ENCODE data around the gene ARHGAP15. TPM values are rescaled to one million over a fixed set of nuclear protein-coding genes. Genes with fewer than 3 reads are reported as not detected.

The ARHGAP15 gene
- total and polyA plus RNA-seq, 2 experiments from 2014 or later: 0.26 TPM; not detected in 1

DNA sequence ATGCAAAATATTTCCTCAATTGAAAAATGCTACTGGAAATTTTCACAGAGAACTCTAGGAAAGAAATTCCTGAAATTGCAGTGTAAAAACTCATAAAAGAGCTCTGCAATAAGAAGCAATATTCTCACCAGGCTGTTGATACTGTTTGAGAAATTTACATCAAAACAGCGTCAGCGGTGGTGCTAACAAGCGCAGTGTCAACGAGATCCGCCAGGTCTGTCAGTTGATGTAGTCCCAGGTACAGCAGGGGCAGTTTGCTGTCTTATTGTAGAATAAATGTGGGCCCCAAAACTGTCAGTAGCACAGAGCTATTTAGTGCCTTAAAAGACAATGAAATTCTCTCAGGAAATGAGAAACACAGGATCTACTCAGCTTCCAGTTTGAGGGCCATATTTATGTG lies 611.2 kb downstream of the ARHGAP15 start:
- Mint-ChIP-seq H3K9me3 (no peaks in the 10 kb centered on the region), H3K27me3 (ENCODE audit: insufficient read depth, low read depth, poor library complexity) (peaks cover 2% of the 10 kb centered on the region), H3K4me3 (no peak overlapping the region), H3K27ac (no peak overlapping the region), H3K36me3 (ENCODE audit: low read depth) (no peaks in the 10 kb centered on the region), H3K4me1 (peaks cover 19% of the 10 kb centered on the region)
- DNase-seq (ENCODE audit: low spot score): no peak
- no peaks in the 10 kb centered on the region for H3K79me2 ChIP-seq (replicated peaks; ENCODE audit: insufficient read depth)
- no peak for ATAC-seq
- no peak overlapping the region for H3K4me3 ChIP-seq
- no peaks in the 10 kb centered on the region for H3K36me3 ChIP-seq (ENCODE audit: insufficient read depth)
- H3K27me3 ChIP-seq (ENCODE audit: insufficient read depth): no peaks in the 10 kb centered on the region
- H3K4me1 ChIP-seq (ENCODE audit: insufficient read depth): peaks cover 16% of the 10 kb centered on the region
- no peaks in the 10 kb centered on the region for H4K20me1 ChIP-seq (replicated peaks; ENCODE audit: insufficient read depth)
- H3K9me2 ChIP-seq (ENCODE audit: insufficient read depth): no peaks in the 10 kb centered on the region
- no peak for TF ChIP-seq CREB1 (CRISPR knock-in tag; IDR thresholded peaks at IDR 0.05; ENCODE audit: low read depth)
- no peaks in the 10 kb centered on the region for H3F3A ChIP-seq (replicated peaks; ENCODE audit: low read depth)
- no peak overlapping the region for H3K4me2 ChIP-seq
- H2AFZ ChIP-seq: no peak overlapping the region
- no peak overlapping the region for H3K27ac ChIP-seq (ENCODE audit: low read depth)

DNA sequence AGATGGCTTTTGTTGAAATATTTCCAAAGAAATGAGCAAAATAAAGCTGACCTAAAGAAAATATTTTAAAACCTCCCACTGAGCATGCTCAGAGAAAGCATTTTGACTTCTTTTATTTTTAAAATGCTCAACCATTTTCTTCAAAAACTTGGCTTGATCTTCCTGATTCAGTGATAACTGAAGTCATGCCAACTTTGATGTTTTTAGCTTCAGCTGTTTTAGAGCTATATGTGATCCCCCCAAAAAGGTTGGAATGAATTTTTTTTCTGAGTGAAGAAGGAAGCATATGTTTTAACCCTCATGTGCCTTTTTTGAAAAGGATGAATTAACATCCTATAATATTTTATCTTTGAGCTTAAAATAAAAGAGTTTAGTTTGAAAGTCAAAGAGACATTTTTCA lies 612.0 kb downstream of the ARHGAP15 start:
- peaks cover 1% of the 10 kb centered on the region for H3K27me3 Mint-ChIP-seq (ENCODE audit: insufficient read depth, low read depth, poor library complexity)
- Histone ChIP-seq H3K36me3 (ENCODE audit: insufficient read depth) (no peaks in the 10 kb centered on the region), H4K20me1 (replicated peaks; ENCODE audit: insufficient read depth) (no peaks in the 10 kb centered on the region), H2AFZ (no peak overlapping the region), H3K4me2 (no peak overlapping the region), H3K4me3 (no peak overlapping the region), H3K4me1 (ENCODE audit: insufficient read depth) (peaks cover 16% of the 10 kb centered on the region), H3K79me2 (replicated peaks; ENCODE audit: insufficient read depth) (no peaks in the 10 kb centered on the region), H3F3A (replicated peaks; ENCODE audit: low read depth) (no peaks in the 10 kb centered on the region), H3K9me2 (ENCODE audit: insufficient read depth) (no peaks in the 10 kb centered on the region), H3K27ac (ENCODE audit: low read depth) (no peak overlapping the region), H3K27me3 (ENCODE audit: insufficient read depth) (no peaks in the 10 kb centered on the region)
- peaks cover 19% of the 10 kb centered on the region for H3K4me1 Mint-ChIP-seq
- DNase-seq (ENCODE audit: low spot score): no peak
- no peaks in the 10 kb centered on the region for H3K9me3 Mint-ChIP-seq
- no peak overlapping the region for H3K4me3 Mint-ChIP-seq
- no peaks in the 10 kb centered on the region for H3K36me3 Mint-ChIP-seq (ENCODE audit: low read depth)
- ATAC-seq: no peak
- H3K27ac Mint-ChIP-seq: no peak overlapping the region; the same call in 1 of the 2 replicates
- no peak for TF ChIP-seq JUNB (IDR thresholded peaks at IDR 0.05; ENCODE audit: unreplicated experiment)
- TF ChIP-seq, protein P1, sequence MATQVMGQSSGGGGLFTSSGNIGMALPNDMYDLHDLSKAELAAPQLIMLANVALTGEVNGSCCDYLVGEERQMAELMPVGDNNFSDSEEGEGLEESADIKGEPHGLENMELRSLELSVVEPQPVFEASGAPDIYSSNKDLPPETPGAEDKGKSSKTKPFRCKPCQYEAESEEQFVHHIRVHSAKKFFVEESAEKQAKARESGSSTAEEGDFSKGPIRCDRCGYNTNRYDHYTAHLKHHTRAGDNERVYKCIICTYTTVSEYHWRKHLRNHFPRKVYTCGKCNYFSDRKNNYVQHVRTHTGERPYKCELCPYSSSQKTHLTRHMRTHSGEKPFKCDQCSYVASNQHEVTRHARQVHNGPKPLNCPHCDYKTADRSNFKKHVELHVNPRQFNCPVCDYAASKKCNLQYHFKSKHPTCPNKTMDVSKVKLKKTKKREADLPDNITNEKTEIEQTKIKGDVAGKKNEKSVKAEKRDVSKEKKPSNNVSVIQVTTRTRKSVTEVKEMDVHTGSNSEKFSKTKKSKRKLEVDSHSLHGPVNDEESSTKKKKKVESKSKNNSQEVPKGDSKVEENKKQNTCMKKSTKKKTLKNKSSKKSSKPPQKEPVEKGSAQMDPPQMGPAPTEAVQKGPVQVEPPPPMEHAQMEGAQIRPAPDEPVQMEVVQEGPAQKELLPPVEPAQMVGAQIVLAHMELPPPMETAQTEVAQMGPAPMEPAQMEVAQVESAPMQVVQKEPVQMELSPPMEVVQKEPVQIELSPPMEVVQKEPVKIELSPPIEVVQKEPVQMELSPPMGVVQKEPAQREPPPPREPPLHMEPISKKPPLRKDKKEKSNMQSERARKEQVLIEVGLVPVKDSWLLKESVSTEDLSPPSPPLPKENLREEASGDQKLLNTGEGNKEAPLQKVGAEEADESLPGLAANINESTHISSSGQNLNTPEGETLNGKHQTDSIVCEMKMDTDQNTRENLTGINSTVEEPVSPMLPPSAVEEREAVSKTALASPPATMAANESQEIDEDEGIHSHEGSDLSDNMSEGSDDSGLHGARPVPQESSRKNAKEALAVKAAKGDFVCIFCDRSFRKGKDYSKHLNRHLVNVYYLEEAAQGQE (IDR thresholded peaks at IDR 0.05; ENCODE audit: unreplicated experiment): no peak
- no peak for TF ChIP-seq EZH2 (IDR thresholded peaks at IDR 0.05; ENCODE audit: low read depth, unreplicated experiment)
- TF ChIP-seq NANOG (IDR thresholded peaks at IDR 0.05; ENCODE audit: borderline replicate concordance): no peak
- TF ChIP-seq EZH2phosphoT487 (IDR thresholded peaks at IDR 0.05; ENCODE audit: unreplicated experiment): no peak
- TF ChIP-seq CREB1 (CRISPR knock-in tag; IDR thresholded peaks at IDR 0.05; ENCODE audit: low read depth): no peak
- no peak for TF ChIP-seq ZNF114 (CRISPR knock-in tag; IDR thresholded peaks at IDR 0.05)
- TF ChIP-seq, protein P2, sequence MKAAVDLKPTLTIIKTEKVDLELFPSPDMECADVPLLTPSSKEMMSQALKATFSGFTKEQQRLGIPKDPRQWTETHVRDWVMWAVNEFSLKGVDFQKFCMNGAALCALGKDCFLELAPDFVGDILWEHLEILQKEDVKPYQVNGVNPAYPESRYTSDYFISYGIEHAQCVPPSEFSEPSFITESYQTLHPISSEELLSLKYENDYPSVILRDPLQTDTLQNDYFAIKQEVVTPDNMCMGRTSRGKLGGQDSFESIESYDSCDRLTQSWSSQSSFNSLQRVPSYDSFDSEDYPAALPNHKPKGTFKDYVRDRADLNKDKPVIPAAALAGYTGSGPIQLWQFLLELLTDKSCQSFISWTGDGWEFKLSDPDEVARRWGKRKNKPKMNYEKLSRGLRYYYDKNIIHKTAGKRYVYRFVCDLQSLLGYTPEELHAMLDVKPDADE (IDR thresholded peaks at IDR 0.05): no peak
- TF ChIP-seq, protein P3, sequence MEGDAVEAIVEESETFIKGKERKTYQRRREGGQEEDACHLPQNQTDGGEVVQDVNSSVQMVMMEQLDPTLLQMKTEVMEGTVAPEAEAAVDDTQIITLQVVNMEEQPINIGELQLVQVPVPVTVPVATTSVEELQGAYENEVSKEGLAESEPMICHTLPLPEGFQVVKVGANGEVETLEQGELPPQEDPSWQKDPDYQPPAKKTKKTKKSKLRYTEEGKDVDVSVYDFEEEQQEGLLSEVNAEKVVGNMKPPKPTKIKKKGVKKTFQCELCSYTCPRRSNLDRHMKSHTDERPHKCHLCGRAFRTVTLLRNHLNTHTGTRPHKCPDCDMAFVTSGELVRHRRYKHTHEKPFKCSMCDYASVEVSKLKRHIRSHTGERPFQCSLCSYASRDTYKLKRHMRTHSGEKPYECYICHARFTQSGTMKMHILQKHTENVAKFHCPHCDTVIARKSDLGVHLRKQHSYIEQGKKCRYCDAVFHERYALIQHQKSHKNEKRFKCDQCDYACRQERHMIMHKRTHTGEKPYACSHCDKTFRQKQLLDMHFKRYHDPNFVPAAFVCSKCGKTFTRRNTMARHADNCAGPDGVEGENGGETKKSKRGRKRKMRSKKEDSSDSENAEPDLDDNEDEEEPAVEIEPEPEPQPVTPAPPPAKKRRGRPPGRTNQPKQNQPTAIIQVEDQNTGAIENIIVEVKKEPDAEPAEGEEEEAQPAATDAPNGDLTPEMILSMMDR (conservative IDR thresholded peaks at IDR 0.05; ENCODE audit: low read depth in 2 of 2): no peak
- TF ChIP-seq, protein P4, sequence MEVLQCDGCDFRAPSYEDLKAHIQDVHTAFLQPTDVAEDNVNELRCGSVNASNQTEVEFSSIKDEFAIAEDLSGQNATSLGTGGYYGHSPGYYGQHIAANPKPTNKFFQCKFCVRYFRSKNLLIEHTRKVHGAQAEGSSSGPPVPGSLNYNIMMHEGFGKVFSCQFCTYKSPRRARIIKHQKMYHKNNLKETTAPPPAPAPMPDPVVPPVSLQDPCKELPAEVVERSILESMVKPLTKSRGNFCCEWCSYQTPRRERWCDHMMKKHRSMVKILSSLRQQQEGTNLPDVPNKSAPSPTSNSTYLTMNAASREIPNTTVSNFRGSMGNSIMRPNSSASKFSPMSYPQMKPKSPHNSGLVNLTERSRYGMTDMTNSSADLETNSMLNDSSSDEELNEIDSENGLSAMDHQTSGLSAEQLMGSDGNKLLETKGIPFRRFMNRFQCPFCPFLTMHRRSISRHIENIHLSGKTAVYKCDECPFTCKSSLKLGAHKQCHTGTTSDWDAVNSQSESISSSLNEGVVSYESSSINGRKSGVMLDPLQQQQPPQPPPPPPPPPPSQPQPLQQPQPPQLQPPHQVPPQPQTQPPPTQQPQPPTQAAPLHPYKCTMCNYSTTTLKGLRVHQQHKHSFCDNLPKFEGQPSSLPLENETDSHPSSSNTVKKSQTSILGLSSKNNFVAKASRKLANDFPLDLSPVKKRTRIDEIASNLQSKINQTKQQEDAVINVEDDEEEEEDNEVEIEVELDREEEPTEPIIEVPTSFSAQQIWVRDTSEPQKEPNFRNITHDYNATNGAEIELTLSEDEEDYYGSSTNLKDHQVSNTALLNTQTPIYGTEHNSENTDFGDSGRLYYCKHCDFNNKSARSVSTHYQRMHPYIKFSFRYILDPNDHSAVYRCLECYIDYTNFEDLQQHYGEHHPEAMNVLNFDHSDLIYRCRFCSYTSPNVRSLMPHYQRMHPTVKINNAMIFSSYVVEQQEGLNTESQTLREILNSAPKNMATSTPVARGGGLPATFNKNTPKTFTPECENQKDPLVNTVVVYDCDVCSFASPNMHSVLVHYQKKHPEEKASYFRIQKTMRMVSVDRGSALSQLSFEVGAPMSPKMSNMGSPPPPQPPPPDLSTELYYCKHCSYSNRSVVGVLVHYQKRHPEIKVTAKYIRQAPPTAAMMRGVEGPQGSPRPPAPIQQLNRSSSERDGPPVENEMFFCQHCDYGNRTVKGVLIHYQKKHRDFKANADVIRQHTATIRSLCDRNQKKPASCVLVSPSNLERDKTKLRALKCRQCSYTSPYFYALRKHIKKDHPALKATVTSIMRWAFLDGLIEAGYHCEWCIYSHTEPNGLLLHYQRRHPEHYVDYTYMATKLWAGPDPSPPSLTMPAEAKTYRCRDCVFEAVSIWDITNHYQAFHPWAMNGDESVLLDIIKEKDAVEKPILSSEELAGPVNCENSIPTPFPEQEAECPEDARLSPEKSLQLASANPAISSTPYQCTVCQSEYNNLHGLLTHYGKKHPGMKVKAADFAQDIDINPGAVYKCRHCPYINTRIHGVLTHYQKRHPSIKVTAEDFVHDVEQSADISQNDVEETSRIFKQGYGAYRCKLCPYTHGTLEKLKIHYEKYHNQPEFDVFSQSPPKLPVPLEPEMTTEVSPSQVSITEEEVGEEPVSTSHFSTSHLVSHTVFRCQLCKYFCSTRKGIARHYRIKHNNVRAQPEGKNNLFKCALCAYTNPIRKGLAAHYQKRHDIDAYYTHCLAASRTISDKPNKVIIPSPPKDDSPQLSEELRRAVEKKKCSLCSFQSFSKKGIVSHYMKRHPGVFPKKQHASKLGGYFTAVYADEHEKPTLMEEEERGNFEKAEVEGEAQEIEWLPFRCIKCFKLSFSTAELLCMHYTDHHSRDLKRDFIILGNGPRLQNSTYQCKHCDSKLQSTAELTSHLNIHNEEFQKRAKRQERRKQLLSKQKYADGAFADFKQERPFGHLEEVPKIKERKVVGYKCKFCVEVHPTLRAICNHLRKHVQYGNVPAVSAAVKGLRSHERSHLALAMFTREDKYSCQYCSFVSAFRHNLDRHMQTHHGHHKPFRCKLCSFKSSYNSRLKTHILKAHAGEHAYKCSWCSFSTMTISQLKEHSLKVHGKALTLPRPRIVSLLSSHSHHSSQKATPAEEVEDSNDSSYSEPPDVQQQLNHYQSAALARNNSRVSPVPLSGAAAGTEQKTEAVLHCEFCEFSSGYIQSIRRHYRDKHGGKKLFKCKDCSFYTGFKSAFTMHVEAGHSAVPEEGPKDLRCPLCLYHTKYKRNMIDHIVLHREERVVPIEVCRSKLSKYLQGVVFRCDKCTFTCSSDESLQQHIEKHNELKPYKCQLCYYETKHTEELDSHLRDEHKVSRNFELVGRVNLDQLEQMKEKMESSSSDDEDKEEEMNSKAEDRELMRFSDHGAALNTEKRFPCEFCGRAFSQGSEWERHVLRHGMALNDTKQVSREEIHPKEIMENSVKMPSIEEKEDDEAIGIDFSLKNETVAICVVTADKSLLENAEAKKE (CRISPR knock-in tag; IDR thresholded peaks at IDR 0.05): no peak

Data from GM23338 (cell line).